HL-60 (cell line): ENCODE data around the gene DCTD.

Experiments used
- DNase-seq, 2 experiments: peaks; one replicate each; pipeline ENCODE4 v3.0.0-alpha.2; 2010 to 2020; ENCODE audit warnings: low read depth in 1 of 2, low spot score in 1 of 2
- H3K27ac ChIP-seq: fragments of 250-450 bp; sonication (Bioruptor Pico); replicated peaks from 2 replicates; pipeline ENCODE4 v1.5.1; 2020; ENCODE audit warnings: mild to moderate bottlenecking, moderate library complexity
- H3K27me3 ChIP-seq: fragments of 250-450 bp; sonication (Bioruptor Pico); 2 replicates; pipeline ENCODE4 v1.5.1; 2021; ENCODE audit warnings: mild to moderate bottlenecking, moderate library complexity; ENCODE audit not compliant: insufficient read depth, poor library complexity, severe bottlenecking
- H3K4me3 ChIP-seq: replicated peaks from 2 replicates; pipeline ENCODE4 v1.5.1; 2011; ENCODE audit warnings: mild to moderate bottlenecking, control low read depth, low read length; ENCODE audit not compliant: insufficient read depth
- GABPA ChIP-seq: IDR thresholded peaks from 2 replicates; pipeline ENCODE4 v1.6.1; 2012; ENCODE audit warnings: low read depth
- POLR2AphosphoS5 ChIP-seq: IDR thresholded peaks from 2 replicates; pipeline ENCODE4 v1.6.1; 2012; ENCODE audit warnings: low read depth
- SPI1 ChIP-seq: IDR thresholded peaks from 2 replicates; pipeline ENCODE4 v1.6.1; 2012; ENCODE audit warnings: low read depth, mild to moderate bottlenecking, borderline replicate concordance
- TF ChIP-seq, protein P1 (sequence below): IDR thresholded peaks from one replicate; pipeline ENCODE4 v1.5.1; 2011; ENCODE audit warnings: low read length, control low read depth, inconsistent platforms; ENCODE audit not compliant: insufficient read depth
- TF ChIP-seq, protein P2 (sequence below): IDR thresholded peaks from 2 replicates; pipeline ENCODE4 v1.6.1; 2012; ENCODE audit warnings: low read depth; ENCODE audit not compliant: insufficient replicate concordance

Gene DCTD

DNA sequence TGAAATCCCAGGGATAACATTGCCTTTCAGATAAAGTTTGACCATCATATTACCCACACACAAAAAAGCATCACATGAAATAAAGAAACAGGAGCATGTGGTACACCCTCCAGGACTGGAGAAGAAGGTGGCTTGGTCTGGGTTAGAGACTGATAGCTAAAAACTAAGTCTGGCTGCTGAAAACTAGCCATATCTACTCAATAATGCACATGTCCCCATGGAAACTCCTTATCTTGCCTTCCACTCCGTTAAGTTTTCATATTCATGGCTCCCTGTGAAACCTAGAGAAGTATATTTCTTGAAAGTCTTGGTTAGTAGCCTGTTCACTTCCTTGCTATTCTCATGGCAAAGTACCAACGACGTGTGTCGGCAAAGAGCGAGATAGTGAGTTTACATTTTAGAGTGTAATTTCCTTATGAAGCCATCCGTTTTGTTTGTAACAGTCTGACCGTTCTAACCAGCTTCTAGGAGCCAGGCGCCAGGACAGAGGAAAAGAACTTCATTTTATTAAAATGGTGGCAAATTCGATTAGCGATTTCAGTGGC is 6.7 kb upstream of the DCTD start:
- no peak overlapping the region for H3K4me3 ChIP-seq
- DNase-seq, result no peak

DNA sequence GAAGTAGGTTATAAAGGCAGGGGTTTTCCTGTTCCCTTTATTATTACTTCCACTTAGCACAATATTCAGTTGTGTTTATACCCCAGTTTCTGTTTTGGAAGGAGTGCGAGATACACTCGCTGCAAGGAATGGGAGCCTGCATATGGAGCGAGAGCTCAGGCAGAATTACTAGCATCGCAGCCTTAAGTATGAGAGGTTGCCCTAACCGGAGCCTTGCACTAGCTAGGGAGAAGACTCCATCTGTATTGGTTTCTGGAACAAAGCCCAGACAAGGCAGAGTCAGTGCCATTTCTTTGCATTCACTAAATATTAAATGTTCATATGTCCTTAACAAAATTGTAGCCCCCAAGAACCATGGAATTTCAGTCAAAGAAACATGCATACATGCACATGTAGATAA is 6.2 kb upstream of the DCTD start:
- DNase-seq, result no peak
- Histone ChIP-seq H3K27ac (no peak overlapping the region), H3K27me3 (peaks cover 4% of the 10 kb centered on the region), H3K4me3 (no peak overlapping the region)
- TF ChIP-seq SPI1, result no peak
- no peak for TF ChIP-seq GABPA
- TF ChIP-seq, protein P1, sequence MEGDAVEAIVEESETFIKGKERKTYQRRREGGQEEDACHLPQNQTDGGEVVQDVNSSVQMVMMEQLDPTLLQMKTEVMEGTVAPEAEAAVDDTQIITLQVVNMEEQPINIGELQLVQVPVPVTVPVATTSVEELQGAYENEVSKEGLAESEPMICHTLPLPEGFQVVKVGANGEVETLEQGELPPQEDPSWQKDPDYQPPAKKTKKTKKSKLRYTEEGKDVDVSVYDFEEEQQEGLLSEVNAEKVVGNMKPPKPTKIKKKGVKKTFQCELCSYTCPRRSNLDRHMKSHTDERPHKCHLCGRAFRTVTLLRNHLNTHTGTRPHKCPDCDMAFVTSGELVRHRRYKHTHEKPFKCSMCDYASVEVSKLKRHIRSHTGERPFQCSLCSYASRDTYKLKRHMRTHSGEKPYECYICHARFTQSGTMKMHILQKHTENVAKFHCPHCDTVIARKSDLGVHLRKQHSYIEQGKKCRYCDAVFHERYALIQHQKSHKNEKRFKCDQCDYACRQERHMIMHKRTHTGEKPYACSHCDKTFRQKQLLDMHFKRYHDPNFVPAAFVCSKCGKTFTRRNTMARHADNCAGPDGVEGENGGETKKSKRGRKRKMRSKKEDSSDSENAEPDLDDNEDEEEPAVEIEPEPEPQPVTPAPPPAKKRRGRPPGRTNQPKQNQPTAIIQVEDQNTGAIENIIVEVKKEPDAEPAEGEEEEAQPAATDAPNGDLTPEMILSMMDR, result no peak
- TF ChIP-seq POLR2AphosphoS5, result no peak

More for the DNA sequence above, 6.7 kb upstream of the DCTD start:
- Histone ChIP-seq H3K27me3 (peaks cover 4% of the 10 kb centered on the region), H3K27ac (no peak overlapping the region)
- TF ChIP-seq, protein P2, sequence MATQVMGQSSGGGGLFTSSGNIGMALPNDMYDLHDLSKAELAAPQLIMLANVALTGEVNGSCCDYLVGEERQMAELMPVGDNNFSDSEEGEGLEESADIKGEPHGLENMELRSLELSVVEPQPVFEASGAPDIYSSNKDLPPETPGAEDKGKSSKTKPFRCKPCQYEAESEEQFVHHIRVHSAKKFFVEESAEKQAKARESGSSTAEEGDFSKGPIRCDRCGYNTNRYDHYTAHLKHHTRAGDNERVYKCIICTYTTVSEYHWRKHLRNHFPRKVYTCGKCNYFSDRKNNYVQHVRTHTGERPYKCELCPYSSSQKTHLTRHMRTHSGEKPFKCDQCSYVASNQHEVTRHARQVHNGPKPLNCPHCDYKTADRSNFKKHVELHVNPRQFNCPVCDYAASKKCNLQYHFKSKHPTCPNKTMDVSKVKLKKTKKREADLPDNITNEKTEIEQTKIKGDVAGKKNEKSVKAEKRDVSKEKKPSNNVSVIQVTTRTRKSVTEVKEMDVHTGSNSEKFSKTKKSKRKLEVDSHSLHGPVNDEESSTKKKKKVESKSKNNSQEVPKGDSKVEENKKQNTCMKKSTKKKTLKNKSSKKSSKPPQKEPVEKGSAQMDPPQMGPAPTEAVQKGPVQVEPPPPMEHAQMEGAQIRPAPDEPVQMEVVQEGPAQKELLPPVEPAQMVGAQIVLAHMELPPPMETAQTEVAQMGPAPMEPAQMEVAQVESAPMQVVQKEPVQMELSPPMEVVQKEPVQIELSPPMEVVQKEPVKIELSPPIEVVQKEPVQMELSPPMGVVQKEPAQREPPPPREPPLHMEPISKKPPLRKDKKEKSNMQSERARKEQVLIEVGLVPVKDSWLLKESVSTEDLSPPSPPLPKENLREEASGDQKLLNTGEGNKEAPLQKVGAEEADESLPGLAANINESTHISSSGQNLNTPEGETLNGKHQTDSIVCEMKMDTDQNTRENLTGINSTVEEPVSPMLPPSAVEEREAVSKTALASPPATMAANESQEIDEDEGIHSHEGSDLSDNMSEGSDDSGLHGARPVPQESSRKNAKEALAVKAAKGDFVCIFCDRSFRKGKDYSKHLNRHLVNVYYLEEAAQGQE, result no peak
- no peak for TF ChIP-seq POLR2AphosphoS5
- TF ChIP-seq GABPA, result no peak
- TF ChIP-seq, protein P1, result no peak
- no peak for TF ChIP-seq SPI1

DNA sequence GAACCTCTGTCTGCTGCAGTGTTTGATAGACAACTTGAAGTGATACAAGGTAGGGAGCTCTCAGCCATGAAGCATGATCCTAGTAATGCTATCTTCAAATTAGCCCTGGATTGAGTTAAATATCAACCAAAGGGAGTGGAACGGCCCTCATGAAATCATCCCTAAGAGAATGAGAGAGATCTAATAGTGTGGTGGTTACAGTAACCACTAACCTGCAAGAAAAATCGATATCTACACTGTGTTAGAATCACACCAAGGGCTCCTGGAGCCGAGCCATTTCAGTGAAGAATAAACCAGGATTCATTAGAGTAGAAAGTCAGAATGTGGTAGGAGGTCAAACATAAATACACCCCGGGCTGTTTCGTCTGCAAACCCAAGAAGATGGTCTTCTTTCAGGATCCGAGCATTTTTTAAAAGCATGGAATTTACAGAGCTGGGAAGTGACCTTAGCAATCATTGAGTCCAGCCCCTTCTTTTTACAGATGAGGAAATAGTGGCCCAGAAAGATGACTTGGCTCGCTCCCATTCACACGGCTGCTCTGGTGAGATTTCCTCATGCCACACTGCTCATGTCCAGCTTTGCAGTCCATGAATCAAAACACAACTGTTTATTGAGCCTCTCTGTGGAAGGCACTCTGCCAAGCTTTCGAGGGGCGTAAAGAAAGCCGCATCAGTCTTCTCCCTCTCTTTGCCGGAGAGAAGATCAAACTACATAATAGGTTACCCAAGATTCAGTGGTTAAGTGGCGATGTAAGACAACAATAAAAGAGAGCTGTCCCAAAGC is 5.5 kb upstream of the DCTD start:
- Histone ChIP-seq H3K27ac (no peak overlapping the region), H3K27me3 (peaks cover 4% of the 10 kb centered on the region), H3K4me3 (no peak overlapping the region)
- TF ChIP-seq SPI1, result no peak
- no peak for TF ChIP-seq GABPA
- TF ChIP-seq, protein P2, result no peak
- TF ChIP-seq, protein P1, result no peak
- no peak for TF ChIP-seq POLR2AphosphoS5
- no peak for DNase-seq
